ENCODE measurements around the gene RGS16. TPM values are rescaled to one million over a fixed set of nuclear protein-coding genes. Genes with fewer than 3 reads are reported as not detected.

The RGS16 gene
- total and polyA plus RNA-seq, 2 donors (not counting 3 experiments of a cell fraction or from before 2014, with no cell fraction given): not detected

GRCh38 chr1:182611326-182611725 is 7.1 kb upstream of the RGS16 start:
- FAIRE-seq: no peak
- BruUV-seq (replicated peaks): no TSS peak
- dilution Hi-C loops (cut with MboI; ENCODE audit: extremely low pct_ligation_motif_present, low sequenced_read_pairs): no loop called here
- peaks cover 37 to 44% of the 10 kb centered on the region in 2 experiments for H3K27me3 ChIP-seq (ENCODE audit: control insufficient read depth in 2 of 2, insufficient read depth in 2 of 2, low read length in 2 of 2)
- H3K4me2 ChIP-seq (ENCODE audit: insufficient read depth, low read length): no peak overlapping the region
- TF ChIP-seq EZH2 (IDR thresholded peaks at IDR 0.05; ENCODE audit: borderline replicate concordance, low read depth, low read length, severe bottlenecking): no peak
- no peak for TF ChIP-seq GATA2 (IDR thresholded peaks at IDR 0.05; ENCODE audit: insufficient read depth, insufficient read length, low read depth, low read length)
- TF ChIP-seq CTCF (IDR thresholded peaks at IDR 0.05; ENCODE audit: extremely low read depth in 1 of 2, insufficient read depth in 1 of 2, low read depth in 1 of 2, low read length in 2 of 2): no peak
- TF ChIP-seq MAX (IDR thresholded peaks at IDR 0.05; ENCODE audit: insufficient read depth, insufficient read length): no peak
- TF ChIP-seq FOS (IDR thresholded peaks at IDR 0.05; ENCODE audit: borderline replicate concordance, insufficient read depth, low read length): no peak
- TF ChIP-seq MYC (IDR thresholded peaks at IDR 0.05; ENCODE audit: low read depth, low read length): no peak
- TF ChIP-seq POLR2AphosphoS5 (IDR thresholded peaks at IDR 0.05; ENCODE audit: insufficient read depth, low read depth, low read length): no peak
- TF ChIP-seq JUN (IDR thresholded peaks at IDR 0.05; ENCODE audit: borderline replicate concordance, insufficient read depth, insufficient read length, low read depth): no peak
- TF ChIP-seq POLR2A (IDR thresholded peaks at IDR 0.05; ENCODE audit: low read depth, low read length): no peak
- no peaks in the 10 kb centered on the region for H3K9me3 ChIP-seq (replicated peaks; ENCODE audit: control insufficient read depth, insufficient read depth, low read length)
- H3K27ac ChIP-seq (ENCODE audit: insufficient read depth, low read depth, low read length): no peak overlapping the region
- intact Hi-C loops (cut with micrococcal nuclease): no loop called here
- H3K4me1 ChIP-seq (ENCODE audit: control insufficient read depth, extremely low read depth, insufficient read depth, low read length): peaks cover 11% of the 10 kb centered on the region
- no peak overlapping the region for H2AFZ ChIP-seq (ENCODE audit: low read depth, low read length)
- POLR2A ChIA-PET: no interaction called here
- DNase-seq (ENCODE audit: low read depth, low spot score): no peak
- no peaks in the 10 kb centered on the region for H3K9me1 ChIP-seq (replicated peaks; ENCODE audit: control insufficient read depth, extremely low read depth, insufficient read depth, low read length)
- CTCF ChIA-PET: interaction anchor here (0.9 to 1.8 kb wide), 4 partner anchors 10 to 174 kb away, joined by 3 to 6 read pairs (median 5); no protein-coding TSS in a partner anchor
- H3K4me3 ChIP-seq (replicated peaks in 1 of 3; ENCODE audit: insufficient read depth in 1 of 3, low read depth in 1 of 3, low read length in 3 of 3): no peak overlapping the region
- H4K20me1 ChIP-seq (replicated peaks; ENCODE audit: control insufficient read depth, extremely low read depth, insufficient read depth, low read length): no peaks in the 10 kb centered on the region
- no peaks in the 10 kb centered on the region for H3K36me3 ChIP-seq (ENCODE audit: control insufficient read depth in 2 of 2, extremely low read depth in 1 of 2, insufficient read depth in 2 of 2, low read length in 2 of 2)
- H3K79me2 ChIP-seq (ENCODE audit: control insufficient read depth, insufficient read depth, low read length): no peaks in the 10 kb centered on the region
- no peak overlapping the region for H3K9ac ChIP-seq (replicated peaks; ENCODE audit: extremely low read depth, insufficient read depth, low read length)
